Activated CD4-positive, alpha-beta T cell treated with anti-CD3 and anti-CD28 coated beads, Interleukin-2, amount 50 U/mL, for 48 hours (primary cell): ENCODE data around the gene GGNBP2.

Experiments used
- DNase-seq, 2 experiments: peaks; one replicate each; pipeline ENCODE4 v3.0.0-alpha.2; 2020

Gene GGNBP2

DNA sequence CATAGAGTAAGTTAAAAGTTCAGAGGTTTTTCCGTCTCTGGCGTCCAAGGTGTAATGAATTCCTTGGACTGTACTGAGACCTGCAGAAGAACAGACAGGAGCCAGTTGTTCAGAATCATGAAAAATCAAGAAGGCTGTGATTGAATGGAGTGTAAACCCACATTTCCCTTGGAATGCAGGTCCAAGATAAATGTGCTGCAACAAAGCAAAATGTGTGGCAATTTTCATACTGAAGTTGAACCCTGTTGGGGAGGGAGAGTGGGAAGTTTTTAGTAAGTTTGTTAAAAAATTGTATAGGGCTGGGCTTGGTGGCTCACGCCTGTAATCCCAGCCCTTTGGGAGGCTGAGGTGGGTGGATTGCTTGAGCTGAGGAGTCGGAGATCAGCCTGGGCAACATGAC, 21.4 kb downstream of the GGNBP2 start:
- DNase-seq = no peak

DNA sequence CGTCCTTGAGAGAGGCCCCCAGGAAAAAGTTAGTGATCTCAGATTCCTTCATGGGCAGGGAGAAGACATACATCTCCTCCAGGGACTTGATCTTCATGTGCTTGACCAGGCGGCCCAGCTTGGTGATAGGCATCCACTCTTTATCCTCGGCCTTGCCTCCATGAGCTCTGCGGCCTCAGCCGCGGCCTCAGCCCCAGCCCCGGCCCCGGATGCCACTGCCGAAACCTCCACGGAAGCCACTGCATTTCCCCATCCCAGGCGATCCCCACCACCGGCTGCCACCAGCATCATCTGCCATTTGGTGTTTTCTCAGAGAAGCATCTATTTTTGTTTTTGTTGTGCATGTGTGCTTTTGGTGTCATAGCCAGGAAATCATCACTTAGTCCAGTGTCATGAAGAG, 30.3 kb downstream of the GGNBP2 start:
- no peak for DNase-seq

- no peak for DNase-seq
These were observed 32.1 kb downstream of the GGNBP2 start for GRCh38 chr17:36576793-36577192.

DNA sequence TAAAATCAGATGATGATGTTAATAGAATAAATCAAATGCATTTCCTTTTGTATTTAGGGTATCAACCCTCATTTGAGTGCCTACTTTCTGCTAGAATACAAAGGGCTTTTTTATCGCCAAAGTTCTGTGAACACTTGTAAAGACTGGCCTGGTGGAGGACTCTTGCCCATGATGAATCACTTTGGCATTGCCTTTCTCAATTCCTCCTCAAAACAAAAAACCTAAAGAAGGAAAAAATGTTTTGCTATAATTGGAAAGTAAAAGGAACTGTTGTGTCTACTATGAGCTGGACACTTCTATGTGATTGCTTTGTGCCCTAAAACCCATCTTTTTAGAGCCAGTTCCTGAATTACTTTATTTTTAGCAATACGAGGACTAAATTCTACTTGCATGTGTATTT, 34.0 kb downstream of the GGNBP2 start:
- no peak for DNase-seq

DNA sequence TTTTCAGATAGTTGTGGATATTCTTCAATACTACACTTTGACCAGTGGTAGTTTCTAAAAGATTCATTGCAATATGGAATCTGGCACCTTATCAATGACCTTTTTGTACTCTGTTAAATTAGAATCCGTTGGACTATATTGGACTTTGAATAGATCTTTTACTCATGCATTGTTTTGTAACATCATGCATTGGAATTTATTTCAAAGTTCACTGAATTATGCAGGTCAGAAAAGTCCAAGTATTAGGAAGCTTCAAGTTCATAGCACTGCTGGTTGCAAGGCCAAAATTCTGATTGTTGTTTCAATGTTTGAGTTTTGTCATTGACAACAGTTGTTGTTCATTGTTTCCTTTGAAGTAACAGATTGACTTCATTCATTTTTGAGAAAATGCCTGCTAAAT, 39.1 kb downstream of the GGNBP2 start:
- DNase-seq = no peak

- DNase-seq = no peak
These were observed 41.4 kb downstream of the GGNBP2 start for GRCh38 chr17:36586138-36586537.

- DNase-seq = no peak
These were observed 45.4 kb downstream of the GGNBP2 start for GRCh38 chr17:36590082-36590481.

DNA sequence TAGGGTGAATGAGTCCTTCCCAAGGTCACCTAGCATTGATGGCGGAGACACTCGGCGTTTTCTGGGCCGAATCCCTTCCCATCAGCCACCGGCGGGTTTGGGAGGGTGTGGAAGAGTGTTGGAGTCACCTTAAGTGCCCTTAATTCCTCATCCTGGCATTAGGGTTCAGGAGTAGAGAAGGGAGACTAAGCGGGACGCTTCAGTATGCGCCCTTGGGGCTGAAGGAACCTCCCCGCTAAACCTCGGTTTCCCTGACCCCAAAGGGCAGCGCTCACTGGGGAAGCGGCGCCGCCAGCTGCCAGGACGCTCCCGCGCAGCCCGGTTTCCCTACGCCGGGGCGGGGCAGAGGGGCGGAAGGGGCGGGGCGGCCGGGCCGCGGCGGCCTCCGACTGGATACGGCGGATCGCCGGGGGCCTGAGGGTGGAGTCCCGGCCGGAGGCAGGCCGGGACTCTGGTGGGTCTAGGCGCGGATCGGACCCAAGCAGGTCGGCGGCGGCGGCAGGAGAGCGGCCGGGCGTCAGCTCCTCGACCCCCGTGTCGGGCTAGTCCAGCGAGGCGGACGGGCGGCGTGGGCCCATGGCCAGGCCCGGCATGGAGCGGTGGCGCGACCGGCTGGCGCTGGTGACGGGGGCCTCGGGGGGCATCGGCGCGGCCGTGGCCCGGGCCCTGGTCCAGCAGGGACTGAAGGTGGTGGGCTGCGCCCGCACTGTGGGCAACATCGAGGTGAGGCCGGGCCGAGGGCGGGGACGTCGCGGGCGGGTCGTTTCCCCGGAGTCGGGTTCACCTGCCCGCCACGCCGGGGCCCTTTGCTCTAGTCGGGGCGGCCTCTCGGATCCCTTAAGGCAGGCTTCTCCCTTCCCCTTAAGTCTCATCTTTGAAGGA, 47.0 kb downstream of the GGNBP2 start, which contains the start of gene DHRS11:
DHRS11 (plus strand) TSS at position 446 of the 882 bp plus-strand sequence; CDS start at position 577, 131 bp downstream.
- peak; percentile 85 to 88 for DNase-seq

DNA sequence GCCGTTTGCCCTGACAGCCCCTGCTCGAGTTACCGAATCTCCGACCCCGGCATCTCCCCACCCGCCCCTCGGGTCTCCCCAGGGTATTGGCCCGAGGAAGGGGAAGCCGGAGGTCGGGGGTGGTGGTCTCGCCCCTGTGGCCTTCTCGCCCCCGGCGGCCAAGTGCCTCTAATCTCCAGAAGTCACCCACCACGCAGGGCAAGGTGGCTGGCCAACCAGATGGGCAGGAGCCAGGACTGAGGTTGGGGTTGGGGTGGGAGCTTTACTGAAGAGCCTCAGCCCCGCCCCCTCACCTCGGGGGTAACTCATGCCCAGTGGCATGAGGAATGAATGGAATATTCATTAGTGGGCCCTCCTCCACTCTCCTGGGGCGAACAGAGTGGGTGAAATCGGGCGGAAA, 47.6 kb downstream of the GGNBP2 start:
- DNase-seq = peak; percentile 21 to 36

- DNase-seq = no peak
These were observed 48.1 kb downstream of the GGNBP2 start for GRCh38 chr17:36592716-36593321.

GRCh38 chr17:36593656-36594316, 49.1 kb downstream of the GGNBP2 start:
- no peak for DNase-seq

DNA sequence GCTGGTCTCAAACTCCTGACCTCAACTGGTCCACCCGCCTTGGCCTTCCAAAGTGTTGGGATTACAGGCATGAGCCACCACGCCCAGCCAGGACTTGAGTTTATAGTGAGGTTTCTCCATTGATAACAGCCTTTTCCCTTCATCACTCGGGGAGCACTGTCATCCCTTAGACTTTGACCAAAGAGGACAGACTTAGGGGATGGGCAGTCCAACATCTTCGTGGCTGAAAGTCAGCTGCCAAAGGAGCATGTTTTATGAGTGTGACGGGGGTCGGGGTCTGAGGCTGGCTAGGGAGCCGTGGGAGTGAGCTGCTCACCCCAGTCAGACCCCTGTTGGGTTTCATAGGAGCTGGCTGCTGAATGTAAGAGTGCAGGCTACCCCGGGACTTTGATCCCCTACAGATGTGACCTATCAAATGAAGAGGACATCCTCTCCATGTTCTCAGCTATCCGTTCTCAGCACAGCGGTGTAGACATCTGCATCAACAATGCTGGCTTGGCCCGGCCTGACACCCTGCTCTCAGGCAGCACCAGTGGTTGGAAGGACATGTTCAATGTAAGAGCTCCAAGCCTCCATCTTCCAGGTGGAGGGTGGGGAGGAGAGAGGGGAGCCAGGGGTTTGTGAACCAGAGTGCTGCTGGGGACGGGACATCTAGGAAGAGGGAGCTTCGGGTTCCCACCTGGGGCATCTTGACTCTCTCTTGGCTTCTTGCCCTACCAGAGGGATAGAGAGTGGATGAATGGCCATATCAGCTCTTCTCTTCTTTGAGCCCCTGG, 50.1 kb downstream of the GGNBP2 start:
- no peak for DNase-seq

GRCh38 chr17:36597226-36597625, 52.5 kb downstream of the GGNBP2 start:
- no peak for DNase-seq

DNA sequence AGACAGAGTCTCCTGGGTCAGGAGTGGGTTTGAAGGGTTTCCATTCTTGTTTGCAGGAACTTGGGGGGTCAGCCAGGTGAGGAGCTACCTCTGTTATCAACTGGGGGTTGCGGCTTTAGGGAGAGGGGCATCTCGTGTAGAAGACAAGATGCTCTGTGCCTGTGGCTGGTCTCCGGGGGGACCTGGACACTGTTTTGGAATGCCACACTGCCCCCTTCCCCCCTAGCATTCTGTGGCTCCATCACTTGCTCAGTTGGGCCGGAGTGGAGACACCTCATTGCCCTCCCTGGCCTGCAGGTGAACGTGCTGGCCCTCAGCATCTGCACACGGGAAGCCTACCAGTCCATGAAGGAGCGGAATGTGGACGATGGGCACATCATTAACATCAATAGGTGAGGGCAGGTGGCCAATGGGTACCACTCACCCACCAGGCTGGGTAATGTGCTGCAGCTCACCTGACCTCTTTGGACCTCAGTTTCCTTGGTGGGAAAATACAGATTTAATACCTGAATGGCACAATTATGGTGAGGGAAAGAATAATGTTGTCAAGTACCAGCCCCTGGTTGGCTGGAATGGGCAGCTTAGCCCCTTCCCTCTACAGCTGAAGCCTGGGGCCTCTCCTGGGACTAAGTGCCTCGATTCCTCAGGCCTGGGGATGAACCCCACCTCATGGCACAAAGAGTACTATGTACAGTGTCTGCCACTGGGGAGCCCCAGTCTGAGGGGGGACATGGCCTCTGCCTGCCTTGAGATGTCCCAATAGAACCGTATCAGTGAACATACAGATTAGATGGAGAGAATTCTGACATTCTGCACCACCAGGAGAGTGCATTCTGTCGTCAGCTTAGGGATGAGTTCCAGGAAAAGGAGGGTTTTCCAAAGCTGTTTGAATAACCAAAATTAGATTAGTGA, 53.4 kb downstream of the GGNBP2 start:
- DNase-seq = no peak

GRCh38 chr17:36598951-36599401, 54.3 kb downstream of the GGNBP2 start:
- DNase-seq = no peak

GRCh38 chr17:36599546-36600250, 55.0 kb downstream of the GGNBP2 start:
- DNase-seq = no peak

DNA sequence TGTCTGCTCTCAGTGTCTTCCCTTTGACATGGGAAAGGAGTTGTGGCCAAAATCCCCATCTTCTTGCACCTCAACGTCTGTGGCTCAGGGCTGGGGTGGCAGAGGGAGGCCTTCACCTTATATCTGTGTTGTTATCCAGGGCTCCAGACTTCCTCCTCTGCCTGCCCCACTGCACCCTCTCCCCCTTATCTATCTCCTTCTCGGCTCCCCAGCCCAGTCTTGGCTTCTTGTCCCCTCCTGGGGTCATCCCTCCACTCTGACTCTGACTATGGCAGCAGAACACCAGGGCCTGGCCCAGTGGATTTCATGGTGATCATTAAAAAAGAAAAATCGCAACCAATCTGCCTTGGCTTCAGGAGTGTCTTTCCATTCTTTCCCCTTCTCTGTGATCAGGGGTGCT, 55.7 kb downstream of the GGNBP2 start:
- no peak for DNase-seq

- DNase-seq = no peak
These were observed 56.2 kb downstream of the GGNBP2 start for GRCh38 chr17:36600936-36601302.

- DNase-seq = peak; percentile 92 to 94
These were observed 56.7 kb downstream of the GGNBP2 start, which contains the start of gene MRM1 for GRCh38 chr17:36601303-36602029. MRM1 (plus strand) TSS chr17:36601583; CDS start chr17:36601811, 228 bp downstream.

DNA sequence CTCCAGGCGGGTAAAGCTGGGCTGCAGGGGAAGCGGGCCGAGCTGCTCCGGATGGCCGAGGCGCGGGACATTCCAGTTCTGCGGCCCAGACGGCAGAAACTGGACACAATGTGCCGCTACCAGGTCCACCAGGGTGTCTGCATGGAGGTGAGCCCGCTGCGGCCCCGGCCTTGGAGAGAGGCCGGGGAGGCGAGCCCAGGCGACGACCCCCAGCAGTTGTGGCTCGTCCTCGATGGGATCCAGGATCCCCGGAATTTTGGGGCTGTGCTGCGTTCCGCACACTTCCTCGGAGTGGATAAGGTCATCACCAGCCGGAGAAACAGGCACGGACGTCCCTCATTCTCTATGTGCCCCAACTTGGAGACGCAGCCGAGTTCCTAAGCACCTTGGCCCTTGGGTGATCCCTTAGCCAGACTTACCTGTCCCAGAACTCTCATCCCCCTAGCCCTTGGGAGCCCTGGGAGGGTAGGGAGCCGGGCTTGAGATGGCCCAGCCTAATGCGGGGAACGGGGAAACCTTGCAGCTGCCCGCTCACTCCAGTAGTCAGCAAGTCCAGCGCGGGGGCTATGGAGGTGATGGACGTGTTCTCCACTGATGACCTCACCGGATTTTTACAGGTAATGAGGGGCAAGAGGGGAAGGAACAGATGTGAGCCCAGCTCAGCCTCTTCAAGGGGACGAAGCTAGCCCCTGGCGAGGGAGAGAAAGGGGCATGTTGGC, 57.5 kb downstream of the GGNBP2 start:
- peak; percentile 28 for DNase-seq
